Neuronal stem cell (in vitro differentiated cells): ENCODE measurements around the gene C1RL.

Source experiments
- DNase-seq: peaks from one replicate; pipeline ENCODE4 v3.0.0-alpha.2; 2013; ENCODE audit warnings: low spot score
- H2AFZ ChIP-seq: one replicate; pipeline ENCODE4 v1.6.1; 2013; ENCODE audit warnings: mild to moderate bottlenecking, low read length, inconsistent platforms
- H2AK5ac ChIP-seq: 2 replicates; pipeline ENCODE4 v1.6.1; 2013; ENCODE audit warnings: low read depth, mild to moderate bottlenecking, inconsistent platforms, low read length, moderate library complexity, mixed read lengths
- H2BK120ac ChIP-seq: 2 replicates; pipeline ENCODE4 v1.6.1; 2013; ENCODE audit warnings: low read depth, mild to moderate bottlenecking, inconsistent platforms, low read length, moderate library complexity, mixed read lengths
- H2BK12ac ChIP-seq: one replicate; pipeline ENCODE4 v1.6.1; 2013; ENCODE audit warnings: low read length, inconsistent platforms
- H2BK15ac ChIP-seq: 2 replicates; pipeline ENCODE4 v1.6.1; 2013; ENCODE audit warnings: mild to moderate bottlenecking, low read length, inconsistent platforms, mixed read lengths
- H2BK5ac ChIP-seq: one replicate; pipeline ENCODE4 v1.6.1; 2013; ENCODE audit warnings: inconsistent platforms, mild to moderate bottlenecking, low read length, moderate library complexity
- H3K14ac ChIP-seq: one replicate; pipeline ENCODE4 v1.6.1; 2013; ENCODE audit warnings: low read length, inconsistent platforms
- H3K18ac ChIP-seq: 2 replicates; pipeline ENCODE4 v1.6.1; 2013; ENCODE audit warnings: low read length, inconsistent platforms
- H3K23ac ChIP-seq: 2 replicates; pipeline ENCODE4 v1.6.1; 2013; ENCODE audit warnings: low read depth, mild to moderate bottlenecking, mixed read lengths, low read length, inconsistent platforms; ENCODE audit not compliant: poor library complexity
- H3K27ac ChIP-seq: replicated peaks from 3 replicates; pipeline ENCODE4 v1.5.1; 2013; ENCODE audit warnings: low read length, inconsistent platforms
- H3K27me3 ChIP-seq, 3 experiments: 2 replicates each; pipeline ENCODE4 v1.6.1; 2013; ENCODE audit warnings: low read length in 3 of 3, mild to moderate bottlenecking in 2 of 3, inconsistent platforms in 1 of 3, low read depth in 1 of 3, mixed read lengths in 1 of 3, moderate library complexity in 1 of 3; ENCODE audit not compliant: control insufficient read depth in 3 of 3, insufficient read depth in 3 of 3
- H3K36me3 ChIP-seq, 2 donors: replicated peaks in 1 of 2; 2 replicates each; pipeline ENCODE4 v1.6.1; 2013; ENCODE audit warnings: low read length in 2 of 2; ENCODE audit not compliant: control insufficient read depth in 2 of 2, insufficient read depth in 2 of 2
- H3K4ac ChIP-seq: 2 replicates; pipeline ENCODE4 v1.6.1; 2013; ENCODE audit warnings: inconsistent platforms, mild to moderate bottlenecking, low read length, moderate library complexity
- H3K4me1 ChIP-seq, 2 donors: 1 replicate in 1 of 2; 2 replicates in 1 of 2; pipeline ENCODE4 v1.6.1; 2013; ENCODE audit warnings: low read length in 2 of 2, low read depth in 1 of 2; ENCODE audit not compliant: control insufficient read depth in 2 of 2, insufficient read depth in 1 of 2
- H3K4me2 ChIP-seq: one replicate; pipeline ENCODE4 v1.6.1; 2013; ENCODE audit warnings: mild to moderate bottlenecking, low read length, inconsistent platforms; ENCODE audit not compliant: insufficient read depth, poor library complexity, severe bottlenecking
- H3K4me3 ChIP-seq, 2 donors: 2 replicates each; pipeline ENCODE4 v1.5.1; 2013; ENCODE audit warnings: low read length in 2 of 2, mild to moderate bottlenecking in 2 of 2, inconsistent platforms in 1 of 2, moderate library complexity in 1 of 2
- H3K79me1 ChIP-seq: one replicate; pipeline ENCODE4 v1.6.1; 2013; ENCODE audit warnings: low read depth, mild to moderate bottlenecking, inconsistent platforms, low read length, moderate library complexity
- H3K9ac ChIP-seq: one replicate; pipeline ENCODE4 v1.6.1; 2013; ENCODE audit warnings: mild to moderate bottlenecking, low read depth, low read length, inconsistent platforms; ENCODE audit not compliant: poor library complexity
- H3K9me3 ChIP-seq, 2 donors: replicated peaks in 1 of 2; 2 replicates each; pipeline versions ENCODE3 to v1.6.1; 2013; ENCODE audit warnings: low read length in 2 of 2, mild to moderate bottlenecking in 2 of 2, inconsistent platforms in 1 of 2, low read depth in 1 of 2, mixed read lengths in 1 of 2, moderate library complexity in 1 of 2; ENCODE audit not compliant: control insufficient read depth in 2 of 2, insufficient read depth in 1 of 2
- H4K8ac ChIP-seq: one replicate; pipeline ENCODE4 v1.6.1; 2013; ENCODE audit warnings: low read depth, mild to moderate bottlenecking, inconsistent platforms, low read length, moderate library complexity
- H4K91ac ChIP-seq: one replicate; pipeline ENCODE4 v1.6.1; 2013; ENCODE audit warnings: low read length, low read depth, mild to moderate bottlenecking, inconsistent platforms; ENCODE audit not compliant: poor library complexity
- WGBS, 2 donors: extraction: QIAGEN DNeasy Blood & Tissue Kit; methylation state at CpG; one replicate each; pipeline ENCODE4 v1.1.7; 2013; ENCODE audit warnings: missing lambda C conversion rate in 2 of 2, mixed read lengths in 1 of 2; ENCODE audit not compliant: insufficient read length in 2 of 2, insufficient replicate concordance in 1 of 2; ENCODE audit errors: extremely low coverage in 2 of 2; 5-methylcytosine and 5-hydroxymethylcytosine counted together

C1RL gene

GRCh38 chr12:7061596-7061995 lies 47.4 kb downstream of the C1RL start:
- no peak overlapping the region for H2AK5ac ChIP-seq
- no peak overlapping the region for H3K18ac ChIP-seq
- H2BK120ac ChIP-seq = no peak overlapping the region
- no peak overlapping the region for H4K8ac ChIP-seq
- H3K4me1 ChIP-seq = peaks cover 0 to 5% of the 10 kb centered on the region in 2 donors
- no peak overlapping the region for H2BK15ac ChIP-seq
- H3K9me3 ChIP-seq = no peaks in the 10 kb centered on the region
- H3K27ac ChIP-seq = no peak overlapping the region
- no peak overlapping the region for H3K14ac ChIP-seq
- no peak overlapping the region for H2BK12ac ChIP-seq
- H3K4me2 ChIP-seq = no peak overlapping the region
- no peaks in the 10 kb centered on the region for H3K36me3 ChIP-seq
- no peak overlapping the region for H3K4me3 ChIP-seq
- WGBS, 2 donors = no CpG with 5 or more reads among the region's 7 CpGs
- H2BK5ac ChIP-seq = no peak overlapping the region
- no peak overlapping the region for H2AFZ ChIP-seq
- H4K91ac ChIP-seq = no peak overlapping the region
- H3K79me1 ChIP-seq = no peaks in the 10 kb centered on the region
- H3K23ac ChIP-seq = peak overlapping the region; percentile 39
- DNase-seq = no peak
- no peak overlapping the region for H3K9ac ChIP-seq
- no peak overlapping the region for H3K4ac ChIP-seq
- no peaks in the 10 kb centered on the region for H3K27me3 ChIP-seq

- no peak overlapping the region for H3K14ac ChIP-seq
- H3K4ac ChIP-seq = no peak overlapping the region
- no peak overlapping the region for H3K18ac ChIP-seq
- no peaks in the 10 kb centered on the region for H3K9me3 ChIP-seq
- no peak overlapping the region for H2BK120ac ChIP-seq
- no peak overlapping the region for H3K4me2 ChIP-seq
- H3K4me1 ChIP-seq = peaks cover 0 to 5% of the 10 kb centered on the region in 2 donors
- no peak overlapping the region for H2AK5ac ChIP-seq
- no peak for DNase-seq
- H3K23ac ChIP-seq = no peak overlapping the region
- no peak overlapping the region for H3K4me3 ChIP-seq
- no peak overlapping the region for H4K91ac ChIP-seq
- H4K8ac ChIP-seq = no peak overlapping the region
- no peaks in the 10 kb centered on the region for H3K36me3 ChIP-seq
- no peak overlapping the region for H3K27ac ChIP-seq
- H2BK5ac ChIP-seq = no peak overlapping the region
- H2AFZ ChIP-seq = peak overlapping the region; percentile 83
- H2BK12ac ChIP-seq = no peak overlapping the region
- H3K9ac ChIP-seq = no peak overlapping the region
- H2BK15ac ChIP-seq = no peak overlapping the region
- no peaks in the 10 kb centered on the region for H3K79me1 ChIP-seq
- no peaks in the 10 kb centered on the region for H3K27me3 ChIP-seq
- no CpG with 5 or more reads among the region's 13 CpGs for WGBS, 2 donors
Measured at GRCh38 chr12:7061138-7061537, 47.9 kb downstream of the C1RL start.

GRCh38 chr12:7060353-7060954 lies 48.6 kb downstream of the C1RL start, which contains the start of gene C1S:
Gene C1S (plus strand): TSS chr12:7060718. CDS start chr12:7061913, 1,195 bp downstream.
- Histone ChIP-seq H4K91ac (no peak within 1 kb of the TSS), H2AK5ac (no peak within 1 kb of the TSS), H3K27me3 (no peaks in the 10 kb centered on the region), H3K79me1 (no peaks in the 10 kb centered on the region), H2BK15ac (peak within 1 kb of the TSS; percentile 54), H3K9ac (no peak within 1 kb of the TSS), H3K4me3 (no peak within 1 kb of the TSS), H2AFZ (peak within 1 kb of the TSS; percentile 83), H3K18ac (peak within 1 kb of the TSS; percentile 67), H3K23ac (peak within 1 kb of the TSS; percentile 49), H2BK120ac (no peak within 1 kb of the TSS), H2BK5ac (no peak within 1 kb of the TSS), H3K9me3 (no peaks in the 10 kb centered on the region), H3K4me2 (no peak within 1 kb of the TSS), H4K8ac (no peak within 1 kb of the TSS), H3K27ac (no peak within 1 kb of the TSS), H3K4me1 (peaks cover 0 to 5% of the 10 kb centered on the region in 2 donors), H3K36me3 (no peaks in the 10 kb centered on the region), H3K4ac (no peak within 1 kb of the TSS), H2BK12ac (no peak within 1 kb of the TSS), H3K14ac (peak within 1 kb of the TSS; percentile 26)
- no peak for DNase-seq
- WGBS, 2 donors = no CpG with 5 or more reads among the region's 10 CpGs

GRCh38 chr12:7059780-7060179 lies 49.2 kb downstream of the C1RL start:
- H4K8ac ChIP-seq = no peak overlapping the region
- no CpG with 5 or more reads among the region's 4 CpGs for WGBS, 2 donors
- H2BK15ac ChIP-seq = no peak overlapping the region
- H3K9ac ChIP-seq = no peak overlapping the region
- H3K79me1 ChIP-seq = no peaks in the 10 kb centered on the region
- no peak overlapping the region for H4K91ac ChIP-seq
- peaks cover 0 to 5% of the 10 kb centered on the region in 2 donors for H3K4me1 ChIP-seq
- no peak overlapping the region for H3K4ac ChIP-seq
- no peak overlapping the region for H3K4me3 ChIP-seq
- H2AFZ ChIP-seq = no peak overlapping the region
- H3K36me3 ChIP-seq = no peaks in the 10 kb centered on the region
- no peak overlapping the region for H2BK12ac ChIP-seq
- no peak overlapping the region for H3K18ac ChIP-seq
- no peak overlapping the region for H3K23ac ChIP-seq
- DNase-seq = no peak
- no peak overlapping the region for H2BK120ac ChIP-seq
- no peak overlapping the region for H2BK5ac ChIP-seq
- no peaks in the 10 kb centered on the region for H3K9me3 ChIP-seq
- H3K27me3 ChIP-seq = no peaks in the 10 kb centered on the region
- no peak overlapping the region for H3K14ac ChIP-seq
- no peak overlapping the region for H3K27ac ChIP-seq
- no peak overlapping the region for H3K4me2 ChIP-seq
- H2AK5ac ChIP-seq = no peak overlapping the region
